Activated CD4-positive, alpha-beta T cell treated with anti-CD3 and anti-CD28 coated beads, Interleukin-2, amount 10 ng/mL, durations not matched to agents 24 days and 14 days (primary cell): Measurements from ENCODE around the gene CALN1. TPM values are rescaled to one million over a fixed set of nuclear protein-coding genes. Genes with fewer than 3 reads are reported as not detected.
"Not testable (repeated sequence)": the region's sequence is repeated elsewhere in the genome, so short reads cannot be mapped to it uniquely, and the experiment has no call there.

ENCODE experiments used
- DNase-seq: peaks from one replicate; pipeline ENCODE4 v3.0.0; 2022
- H3K27ac Mint-ChIP-seq: one replicate; pipeline ENCODE4 v1.8.0; 2022; ENCODE audit warnings: mild to moderate bottlenecking, mixed read lengths
- H3K27me3 Mint-ChIP-seq: one replicate; pipeline ENCODE4 v1.8.0; 2022; ENCODE audit warnings: mixed read lengths
- H3K36me3 Mint-ChIP-seq: one replicate; pipeline ENCODE4 v1.8.0; 2022; ENCODE audit warnings: low read depth, mild to moderate bottlenecking, mixed read lengths
- H3K4me1 Mint-ChIP-seq: one replicate; pipeline ENCODE4 v1.8.0; 2021; ENCODE audit warnings: mixed read lengths
- H3K4me3 Mint-ChIP-seq: one replicate; pipeline ENCODE4 v1.8.0; 2022; ENCODE audit warnings: mild to moderate bottlenecking, moderate library complexity, mixed read lengths
- H3K9me3 Mint-ChIP-seq: one replicate; pipeline ENCODE4 v1.8.0; 2021; ENCODE audit warnings: mixed read lengths
- intact Hi-C: fragments of 100-400 bp; cut with micrococcal nuclease; formaldehyde crosslinking; loops from one replicate; pipeline ENCODE4 v1.15.1; 2023
- total RNA-seq: library from RNA; stranded (reverse); gene quantifications from 2 replicates; pipeline ENCODE4 v1.2.3, GENCODE V29; 2022

CALN1 gene
- total RNA-seq, result not detected in 2 replicates

- H3K4me3 Mint-ChIP-seq, H3K4me1 Mint-ChIP-seq, H3K36me3 Mint-ChIP-seq, H3K27ac Mint-ChIP-seq, intact Hi-C loops, H3K27me3 Mint-ChIP-seq, DNase-seq: not testable (repeated sequence)
- H3K9me3 Mint-ChIP-seq, result peaks cover 10% of the 10 kb centered on the region
Observed at GRCh38 chr7:72412121-72412618, at the start of gene CALN1. Gene CALN1 (minus strand): TSS chr7:72412338.

- DNase-seq, result no peak
- Mint-ChIP-seq H3K27ac (no peak overlapping the region), H3K36me3 (no peaks in the 10 kb centered on the region), H3K4me1 (no peaks in the 10 kb centered on the region), H3K9me3 (no peaks in the 10 kb centered on the region), H3K27me3 (no peaks in the 10 kb centered on the region), H3K4me3 (no peak overlapping the region)
- intact Hi-C loops, result no loop called here
Observed at GRCh38 chr7:72453471-72453870, 41.3 kb upstream of the CALN1 start.

GRCh38 chr7:72447465-72448204 is 35.5 kb upstream of the CALN1 start:
- Mint-ChIP-seq H3K27me3 (no peaks in the 10 kb centered on the region), H3K4me3 (no peak overlapping the region), H3K4me1 (no peaks in the 10 kb centered on the region), H3K27ac (no peak overlapping the region), H3K36me3 (no peaks in the 10 kb centered on the region), H3K9me3 (no peaks in the 10 kb centered on the region)
- no peak for DNase-seq
- intact Hi-C loops, result no loop called here

GRCh38 chr7:72446591-72447462 is 34.7 kb upstream of the CALN1 start:
- Mint-ChIP-seq H3K4me3 (no peak overlapping the region), H3K27ac (no peak overlapping the region), H3K27me3 (no peaks in the 10 kb centered on the region), H3K9me3 (no peaks in the 10 kb centered on the region), H3K4me1 (no peaks in the 10 kb centered on the region), H3K36me3 (no peaks in the 10 kb centered on the region)
- no peak for DNase-seq
- intact Hi-C loops, result no loop called here

GRCh38 chr7:72446131-72446530 is 34.0 kb upstream of the CALN1 start:
- no peak overlapping the region for H3K27ac Mint-ChIP-seq
- no peaks in the 10 kb centered on the region for H3K27me3 Mint-ChIP-seq
- intact Hi-C loops, result no loop called here
- no peak overlapping the region for H3K4me3 Mint-ChIP-seq
- H3K4me1 Mint-ChIP-seq, result no peaks in the 10 kb centered on the region
- no peak for DNase-seq
- H3K36me3 Mint-ChIP-seq, result no peaks in the 10 kb centered on the region
- no peaks in the 10 kb centered on the region for H3K9me3 Mint-ChIP-seq

GRCh38 chr7:72445580-72445979 is 33.4 kb upstream of the CALN1 start:
- H3K27me3 Mint-ChIP-seq, result no peaks in the 10 kb centered on the region
- intact Hi-C loops, result no loop called here
- no peaks in the 10 kb centered on the region for H3K4me1 Mint-ChIP-seq

GRCh38 chr7:72445075-72445474 is 32.9 kb upstream of the CALN1 start:
- no peak overlapping the region for H3K27ac Mint-ChIP-seq
- no peaks in the 10 kb centered on the region for H3K9me3 Mint-ChIP-seq
- H3K27me3 Mint-ChIP-seq, result no peaks in the 10 kb centered on the region
- H3K4me1 Mint-ChIP-seq, result no peaks in the 10 kb centered on the region
- no peaks in the 10 kb centered on the region for H3K36me3 Mint-ChIP-seq
- intact Hi-C loops, result no loop called here
- no peak overlapping the region for H3K4me3 Mint-ChIP-seq
- no peak for DNase-seq

More at GRCh38 chr7:72445580-72445979, 33.4 kb upstream of the CALN1 start:
- DNase-seq, result no peak
- H3K27ac Mint-ChIP-seq, result no peak overlapping the region
- H3K4me3 Mint-ChIP-seq, result no peak overlapping the region
- no peaks in the 10 kb centered on the region for H3K9me3 Mint-ChIP-seq
- H3K36me3 Mint-ChIP-seq, result no peaks in the 10 kb centered on the region

GRCh38 chr7:72444026-72444776 is 32.1 kb upstream of the CALN1 start:
- Mint-ChIP-seq H3K4me1 (no peaks in the 10 kb centered on the region), H3K9me3 (no peaks in the 10 kb centered on the region), H3K27me3 (no peaks in the 10 kb centered on the region), H3K27ac (no peak overlapping the region), H3K4me3 (no peak overlapping the region), H3K36me3 (no peaks in the 10 kb centered on the region)
- no peak for DNase-seq
- intact Hi-C loops, result no loop called here

- H3K4me3 Mint-ChIP-seq, result no peak overlapping the region
- no peaks in the 10 kb centered on the region for H3K4me1 Mint-ChIP-seq
- H3K27ac Mint-ChIP-seq, result no peak overlapping the region
- no peaks in the 10 kb centered on the region for H3K9me3 Mint-ChIP-seq
- intact Hi-C loops, result no loop called here
- no peaks in the 10 kb centered on the region for H3K36me3 Mint-ChIP-seq
- no peaks in the 10 kb centered on the region for H3K27me3 Mint-ChIP-seq
- DNase-seq, result no peak
Observed at GRCh38 chr7:72441791-72442190, 29.7 kb upstream of the CALN1 start.

GRCh38 chr7:72438491-72438890 is 26.4 kb upstream of the CALN1 start:
- intact Hi-C loops, result no loop called here
- Mint-ChIP-seq H3K4me3 (no peak overlapping the region), H3K27ac (no peak overlapping the region), H3K27me3 (no peaks in the 10 kb centered on the region), H3K4me1 (no peaks in the 10 kb centered on the region), H3K9me3 (no peaks in the 10 kb centered on the region), H3K36me3 (no peaks in the 10 kb centered on the region)
- DNase-seq, result no peak

- DNase-seq, result no peak
- intact Hi-C loops, result no loop called here
- Mint-ChIP-seq H3K9me3 (no peaks in the 10 kb centered on the region), H3K4me1 (no peaks in the 10 kb centered on the region), H3K36me3 (no peaks in the 10 kb centered on the region), H3K4me3 (no peak overlapping the region), H3K27me3 (no peaks in the 10 kb centered on the region), H3K27ac (no peak overlapping the region)
Observed at GRCh38 chr7:72437610-72438009, 25.5 kb upstream of the CALN1 start.

GRCh38 chr7:72437061-72437585 is 25.0 kb upstream of the CALN1 start:
- Mint-ChIP-seq H3K27ac (no peak overlapping the region), H3K9me3 (no peaks in the 10 kb centered on the region), H3K4me1 (no peaks in the 10 kb centered on the region), H3K27me3 (no peaks in the 10 kb centered on the region), H3K4me3 (no peak overlapping the region), H3K36me3 (no peaks in the 10 kb centered on the region)
- no peak for DNase-seq
- intact Hi-C loops, result no loop called here

- intact Hi-C loops, result no loop called here
- no peak for DNase-seq
- Mint-ChIP-seq H3K36me3 (no peaks in the 10 kb centered on the region), H3K27me3 (no peaks in the 10 kb centered on the region), H3K9me3 (no peaks in the 10 kb centered on the region), H3K4me3 (no peak overlapping the region), H3K27ac (no peak overlapping the region), H3K4me1 (no peaks in the 10 kb centered on the region)
Observed at GRCh38 chr7:72435925-72436480, 23.9 kb upstream of the CALN1 start.
